Measurements from ENCODE around the gene FZD1.

FZD1 gene

GRCh38 chr7:91314591-91315323, 50.5 kb downstream of the FZD1 start:
- Mint-ChIP-seq H3K4me1 (no peaks in the 10 kb centered on the region), H3K27me3 (ENCODE audit: low read depth, poor library complexity) (no peaks in the 10 kb centered on the region), H3K27ac (no peak overlapping the region), H3K36me3 (ENCODE audit: low read depth) (no peaks in the 10 kb centered on the region), H3K9me3 (no peaks in the 10 kb centered on the region), H3K4me3 (no peak overlapping the region)
- no peak for DNase-seq
- no peak for TF ChIP-seq CTCF (IDR thresholded peaks at IDR 0.05)

- no peak for TF ChIP-seq CTCF (IDR thresholded peaks at IDR 0.05)
- H3K4me1 Mint-ChIP-seq: no peaks in the 10 kb centered on the region
- H3K36me3 Mint-ChIP-seq (ENCODE audit: low read depth): no peaks in the 10 kb centered on the region
- H3K27me3 Mint-ChIP-seq (ENCODE audit: low read depth, poor library complexity): no peaks in the 10 kb centered on the region
- no peak overlapping the region for H3K27ac Mint-ChIP-seq
- no peaks in the 10 kb centered on the region for H3K9me3 Mint-ChIP-seq
- no peak for DNase-seq
- no peak overlapping the region for H3K4me3 Mint-ChIP-seq
Measured at GRCh38 chr7:91316426-91316825, 52.2 kb downstream of the FZD1 start.

GRCh38 chr7:91319351-91319750, 55.1 kb downstream of the FZD1 start:
- DNase-seq: no peak
- no peak for TF ChIP-seq CTCF (IDR thresholded peaks at IDR 0.05)
- H3K4me1 Mint-ChIP-seq: peaks cover 8% of the 10 kb centered on the region
- peaks cover 7% of the 10 kb centered on the region for H3K27me3 Mint-ChIP-seq (ENCODE audit: low read depth, poor library complexity)
- no peak overlapping the region for H3K27ac Mint-ChIP-seq
- no peaks in the 10 kb centered on the region for H3K9me3 Mint-ChIP-seq
- no peak overlapping the region for H3K4me3 Mint-ChIP-seq
- H3K36me3 Mint-ChIP-seq (ENCODE audit: low read depth): no peaks in the 10 kb centered on the region

- no peak for DNase-seq
- Mint-ChIP-seq H3K4me1 (peaks cover 20% of the 10 kb centered on the region), H3K27me3 (ENCODE audit: low read depth, poor library complexity) (peaks cover 7% of the 10 kb centered on the region), H3K4me3 (no peak overlapping the region), H3K9me3 (no peaks in the 10 kb centered on the region), H3K27ac (no peak overlapping the region), H3K36me3 (ENCODE audit: low read depth) (no peaks in the 10 kb centered on the region)
- no peak for TF ChIP-seq CTCF (IDR thresholded peaks at IDR 0.05)
Measured at GRCh38 chr7:91320366-91321078, 56.3 kb downstream of the FZD1 start.
